Panc1 (cell line): Measurements from ENCODE around the gene OR13D1.

ENCODE experiments used
- CTCF ChIP-seq: fragments of 450-650 bp; IDR thresholded peaks from 2 replicates; pipeline ENCODE4 v1.5.1; 2017; ENCODE audit warnings: mild to moderate bottlenecking
- REST ChIP-seq, 2 experiments: IDR thresholded peaks; 2 replicates each; pipeline ENCODE4 v1.6.1; 2011 to 2012; ENCODE audit warnings: low read depth in 2 of 2, control low read depth in 1 of 2, low read length in 1 of 2, mild to moderate bottlenecking in 1 of 2, moderate library complexity in 1 of 2; ENCODE audit not compliant: insufficient read depth in 1 of 2

DNA sequence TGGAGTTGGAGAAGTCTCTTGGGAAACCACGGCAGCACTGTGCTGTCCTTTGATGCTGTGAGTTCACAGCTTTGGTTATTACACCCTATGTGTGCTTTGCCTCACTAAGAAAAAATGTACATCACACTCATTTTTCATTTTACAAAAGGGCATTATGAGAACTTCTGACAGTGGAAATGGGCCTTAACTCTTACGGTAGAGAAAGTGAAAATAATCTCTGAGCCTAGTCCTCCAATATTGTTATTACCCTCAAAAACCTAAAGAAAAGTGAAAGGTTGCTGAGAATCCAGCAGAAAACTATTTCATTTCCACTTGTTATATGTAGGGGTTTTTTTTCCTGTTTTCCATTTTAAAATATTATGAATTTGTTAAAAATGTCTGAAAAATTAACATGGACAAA, 8.2 kb upstream of the OR13D1 start:
- TF ChIP-seq CTCF (no peak), REST (IDR thresholded peaks at IDR 0.05; ENCODE audit: insufficient read depth in 1 of 2, low read depth in 2 of 2, low read length in 1 of 2) (no peak)
